ENCODE results near the gene XPNPEP1. TPM values are rescaled to one million over a fixed set of nuclear protein-coding genes. Genes with fewer than 3 reads are reported as not detected.

XPNPEP1 gene
- polyA plus RNA-seq, 1 of the 3 experiments (the other 2 are of a cell fraction) = 167 TPM

GRCh38 chr10:109969760-109970346 is 46.5 kb upstream of the XPNPEP1 start:
- Histone ChIP-seq H3K4me2 (no peak overlapping the region), H3K9ac (no peak overlapping the region), H3K4me1 (ENCODE audit: control insufficient read depth in 1 of 2, insufficient read depth in 2 of 2, low read depth in 1 of 2, low read length in 1 of 2) (peaks cover 21 to 67% of the 10 kb centered on the region in 2 experiments), H3K4me3 (ENCODE audit: low read depth in 2 of 2, low read length in 1 of 2) (no peak overlapping the region), H3K36me3 (replicated peaks in 1 of 2; ENCODE audit: control insufficient read depth in 1 of 2, insufficient read depth in 2 of 2, low read length in 1 of 2) (no peaks in the 10 kb centered on the region), H3K79me2 (ENCODE audit: insufficient read depth) (no peaks in the 10 kb centered on the region), H3K9me2 (no peaks in the 10 kb centered on the region), H2AFZ (ENCODE audit: low read depth) (no peak overlapping the region), H3K27ac (ENCODE audit: low read depth in 2 of 2, low read length in 1 of 2) (peak overlapping the region in 1 of 2 experiments; percentile 62; a peak in 1 of 4 replicates), H3K27me3 (ENCODE audit: insufficient read depth) (no peaks in the 10 kb centered on the region), H3F3A (replicated peaks; ENCODE audit: insufficient read depth) (peaks cover 18% of the 10 kb centered on the region), H4K20me1 (ENCODE audit: insufficient read depth) (no peaks in the 10 kb centered on the region), H3K9me3 (no peaks in the 10 kb centered on the region)
- 91% methylated on average over 8 of the region's 8 CpGs for WGBS (ENCODE audit: low lambda C conversion rate)
- TF ChIP-seq RCOR1 (IDR thresholded peaks at IDR 0.05; ENCODE audit: low read length) (no peak), PBX3 (IDR thresholded peaks at IDR 0.05) (no peak), GATA2 (CRISPR knock-in tag; IDR thresholded peaks at IDR 0.05) (no peak), NRF1 (IDR thresholded peaks at IDR 0.05; ENCODE audit: low read depth, low read length) (no peak), RAD21 (IDR thresholded peaks at IDR 0.05; ENCODE audit: low read length) (no peak), MAX (IDR thresholded peaks at IDR 0.05; ENCODE audit: low read depth) (no peak), TCF12 (IDR thresholded peaks at IDR 0.05) (no peak), NFIC (IDR thresholded peaks at IDR 0.05; ENCODE audit: borderline replicate concordance) (no peak)
- CTCF ChIA-PET = interaction anchor here (1.0 to 1.3 kb wide), 3 partner anchors 9 to 86 kb away, joined by 3 to 6 read pairs (median 4); no protein-coding TSS in a partner anchor
- DNase-seq = no peak
- POLR2A ChIA-PET = no interaction called here

GRCh38 chr10:109968953-109969759 is 45.8 kb upstream of the XPNPEP1 start:
- WGBS (ENCODE audit: low lambda C conversion rate) = 96% methylated on average over 14 of the region's 14 CpGs
- no peak overlapping the region for H3K4me3 ChIP-seq (ENCODE audit: low read depth in 2 of 2, low read length in 1 of 2)
- no peak for TF ChIP-seq IRF3 (IDR thresholded peaks at IDR 0.05; ENCODE audit: low read depth, low read length)
- TF ChIP-seq FOXM1 (IDR thresholded peaks at IDR 0.05; ENCODE audit: low read depth) = no peak
- no peak for TF ChIP-seq REST (IDR thresholded peaks at IDR 0.05; ENCODE audit: low read depth, low read length)
- TF ChIP-seq TCF12 (IDR thresholded peaks at IDR 0.05) = no peak
- no peak for TF ChIP-seq GABPA (IDR thresholded peaks at IDR 0.05; ENCODE audit: low read depth)
- TF ChIP-seq MXI1 (IDR thresholded peaks at IDR 0.05; ENCODE audit: low read depth, low read length) = no peak
- no peak for TF ChIP-seq TAF1 (IDR thresholded peaks at IDR 0.05; ENCODE audit: borderline replicate concordance, low read depth, low read length)
- TF ChIP-seq RCOR1 (IDR thresholded peaks at IDR 0.05; ENCODE audit: low read length) = no peak
- no peak overlapping the region for H3K4me2 ChIP-seq
- no peaks in the 10 kb centered on the region for H3K36me3 ChIP-seq (replicated peaks in 1 of 2; ENCODE audit: control insufficient read depth in 1 of 2, insufficient read depth in 2 of 2, low read length in 1 of 2)
- H3K9ac ChIP-seq = no peak overlapping the region
- no peaks in the 10 kb centered on the region for H3K9me3 ChIP-seq
- peaks cover 18% of the 10 kb centered on the region for H3F3A ChIP-seq (replicated peaks; ENCODE audit: insufficient read depth)
- no peak overlapping the region for H2AFZ ChIP-seq (ENCODE audit: low read depth)
- H3K27me3 ChIP-seq (ENCODE audit: insufficient read depth) = no peaks in the 10 kb centered on the region
- POLR2A ChIA-PET = no interaction called here
- H3K79me2 ChIP-seq (ENCODE audit: insufficient read depth) = no peaks in the 10 kb centered on the region
- H3K9me2 ChIP-seq = no peaks in the 10 kb centered on the region
- peaks cover 21 to 68% of the 10 kb centered on the region in 2 experiments for H3K4me1 ChIP-seq (ENCODE audit: control insufficient read depth in 1 of 2, insufficient read depth in 2 of 2, low read depth in 1 of 2, low read length in 1 of 2)
- peak overlapping the region in 1 of 2 experiments; percentile 62; a peak in 2 of 4 replicates for H3K27ac ChIP-seq (ENCODE audit: low read depth in 2 of 2, low read length in 1 of 2)
- CTCF ChIA-PET = interaction anchor here (0.6 to 2.3 kb wide), 7 partner anchors 10 to 169 kb away, joined by 3 to 14 read pairs (median 3); no protein-coding TSS in a partner anchor
- no peak for DNase-seq
- H4K20me1 ChIP-seq (ENCODE audit: insufficient read depth) = no peaks in the 10 kb centered on the region

All from SK-N-SH (cell line).